SK-N-SH (cell line): ENCODE results near the gene CDK5RAP2. TPM values are rescaled to one million over a fixed set of nuclear protein-coding genes. Genes with fewer than 3 reads are reported as not detected.

Experiments
- CTCF ChIA-PET: fragments of 300-600, 350-600 bp; formaldehyde crosslinking; extraction: SDS; loops from one replicate; lab custom pipeline; 2021; lab: Yijun Ruan, JAX
- POLR2A ChIA-PET: fragments of 350-600 bp; sonication (Branson Sonifier 250); formaldehyde crosslinking; extraction: SDS; loops from one replicate; lab custom pipeline; 2020; ENCODE audit warnings: antibody characterized with exemption, inconsistent platforms; lab: Yijun Ruan, JAX
- DNase-seq: peaks from one replicate; pipeline ENCODE4 v3.0.0; 2012
- H2AFZ ChIP-seq: fragments of 200-600 bp; sonication (generic); 2 replicates; pipeline ENCODE4 v1.8.1; 2016; ENCODE audit warnings: antibody characterized with exemption, mild to moderate bottlenecking, low read depth
- H3F3A ChIP-seq: fragments of 200-600 bp; sonication (generic); replicated peaks from 2 replicates; pipeline ENCODE3; 2016; ENCODE audit warnings: antibody characterized with exemption, mild to moderate bottlenecking; ENCODE audit not compliant: insufficient read depth
- H3K27ac ChIP-seq, 2 experiments: fragments of 200-500 bp in 1 of 2; fragments of 200-600 bp in 1 of 2; sonication (Bioruptor generic) in 1 of 2; sonication (generic), shearing (Covaris generic) in 1 of 2; 2 replicates each; pipeline versions ENCODE4 v1.5.1 to v1.6.1; 2014 to 2016; ENCODE audit warnings: low read depth in 2 of 2, inconsistent platforms in 1 of 2, low read length in 1 of 2, mild to moderate bottlenecking in 1 of 2, mixed read lengths in 1 of 2
- H3K27me3 ChIP-seq: fragments of 200-600 bp; sonication (generic), shearing (Covaris generic); 2 replicates; pipeline ENCODE4 v1.6.1; 2016; ENCODE audit warnings: mixed run types; ENCODE audit not compliant: insufficient read depth
- H3K36me3 ChIP-seq, 2 experiments: fragments of 200-500 bp in 1 of 2; fragments of 200-600 bp in 1 of 2; sonication (Bioruptor generic) in 1 of 2; sonication (generic) in 1 of 2; replicated peaks in 1 of 2; 2 replicates each; pipeline versions ENCODE3 to v1.5.1; 2014 to 2016; ENCODE audit warnings: low read length in 1 of 2, mild to moderate bottlenecking in 1 of 2; ENCODE audit not compliant: insufficient read depth in 2 of 2, control insufficient read depth in 1 of 2
- H3K4me1 ChIP-seq, 2 experiments: fragments of 200-500 bp in 1 of 2; fragments of 200-600 bp in 1 of 2; sonication (Bioruptor generic) in 1 of 2; sonication (generic), shearing (Covaris generic) in 1 of 2; 2 replicates each; pipeline versions ENCODE4 v1.5.1 to v1.6.1; 2014 to 2016; ENCODE audit warnings: low read depth in 1 of 2, low read length in 1 of 2, mixed run types in 1 of 2; ENCODE audit not compliant: insufficient read depth in 2 of 2, control insufficient read depth in 1 of 2
- H3K4me2 ChIP-seq: fragments of 200-600 bp; sonication (generic), shearing (Covaris generic); 2 replicates; pipeline ENCODE4 v1.6.1; 2017; ENCODE audit warnings: mixed run types
- H3K4me3 ChIP-seq, 2 experiments: fragments of 200-500 bp in 1 of 2; fragments of 200-600 bp in 1 of 2; sonication (Bioruptor generic) in 1 of 2; sonication (generic), shearing (Covaris generic) in 1 of 2; 2 replicates each; pipeline versions ENCODE4 v1.5.1 to v1.8.1; 2014 to 2016; ENCODE audit warnings: low read depth in 2 of 2, inconsistent platforms in 1 of 2, low read length in 1 of 2, mild to moderate bottlenecking in 1 of 2, mixed read lengths in 1 of 2, moderate library complexity in 1 of 2
- H3K79me2 ChIP-seq: fragments of 200-600 bp; sonication (generic); 2 replicates; pipeline ENCODE4 v1.8.1; 2017; ENCODE audit warnings: mild to moderate bottlenecking; ENCODE audit not compliant: insufficient read depth
- H3K9ac ChIP-seq: fragments of 200-600 bp; sonication (generic); 2 replicates; pipeline ENCODE4 v1.6.1; 2017; ENCODE audit warnings: mixed run types
- H3K9me2 ChIP-seq: fragments of 200-600 bp; sonication (generic); 2 replicates; pipeline ENCODE4 v1.6.1; 2017; ENCODE audit warnings: mixed run types
- H3K9me3 ChIP-seq: fragments of 200-600 bp; sonication (generic); 2 replicates; pipeline ENCODE4 v1.6.1; 2017; ENCODE audit warnings: mixed run types, mild to moderate bottlenecking, moderate library complexity
- H4K20me1 ChIP-seq: fragments of 200-600 bp; sonication (generic); 2 replicates; pipeline ENCODE4 v1.6.1; 2017; ENCODE audit warnings: mild to moderate bottlenecking, mixed run types; ENCODE audit not compliant: insufficient read depth
- CTCF ChIP-seq: fragments of 200-600 bp; sonication (generic); IDR thresholded peaks from 2 replicates; pipeline ENCODE4 v1.6.1; 2017; ENCODE audit warnings: antibody characterized with exemption, mild to moderate bottlenecking, moderate library complexity
- FOSL2 ChIP-seq: IDR thresholded peaks from 2 replicates; pipeline ENCODE4 v1.4.0; 2012; ENCODE audit warnings: low read depth, mild to moderate bottlenecking, moderate library complexity, borderline replicate concordance
- GABPA ChIP-seq: IDR thresholded peaks from 2 replicates; pipeline ENCODE4 v1.4.0; 2012; ENCODE audit warnings: low read depth, mild to moderate bottlenecking
- MEF2A ChIP-seq: IDR thresholded peaks from 2 replicates; pipeline ENCODE4 v1.4.0; 2012; ENCODE audit warnings: low read depth, borderline replicate concordance
- NFIC ChIP-seq: IDR thresholded peaks from 2 replicates; pipeline ENCODE4 v1.4.0; 2012; ENCODE audit warnings: borderline replicate concordance
- PBX3 ChIP-seq: IDR thresholded peaks from 2 replicates; pipeline ENCODE4; 2012
- POLR2AphosphoS5 ChIP-seq: IDR thresholded peaks from 2 replicates; pipeline ENCODE4 v1.6.1; 2012; ENCODE audit warnings: low read depth, low read length
- RAD21 ChIP-seq: IDR thresholded peaks from 2 replicates; pipeline ENCODE4 v1.6.1; 2012; ENCODE audit warnings: mild to moderate bottlenecking, low read length
- RFX5 ChIP-seq: IDR thresholded peaks from 2 replicates; pipeline ENCODE4 v1.6.1; 2012; ENCODE audit warnings: mild to moderate bottlenecking, improper control_type of control experiment, low read length
- RXRA ChIP-seq: IDR thresholded peaks from 2 replicates; pipeline ENCODE4 v1.4.0; 2012; ENCODE audit warnings: low read depth, mild to moderate bottlenecking, borderline replicate concordance
- SIN3A ChIP-seq: IDR thresholded peaks from 2 replicates; pipeline ENCODE4 v1.6.1; 2012; ENCODE audit warnings: low read depth, mild to moderate bottlenecking, low read length, moderate library complexity, borderline replicate concordance
- SMC3 ChIP-seq: IDR thresholded peaks from 2 replicates; pipeline ENCODE4 v1.6.1; 2012; ENCODE audit warnings: low read depth, low read length, improper control_type of control experiment
- TEAD4 ChIP-seq: IDR thresholded peaks from 2 replicates; pipeline ENCODE4 v1.4.0; 2012; ENCODE audit warnings: mild to moderate bottlenecking, borderline replicate concordance; ENCODE audit not compliant: insufficient read depth
- ZBTB33 ChIP-seq: IDR thresholded peaks from 2 replicates; pipeline ENCODE4 v1.4.0; 2012; ENCODE audit warnings: low read depth, borderline replicate concordance
- WGBS: methylation state at CpG from one replicate; pipeline ENCODE4 v1.1.6; 2017; ENCODE audit warnings: low lambda C conversion rate; 5-methylcytosine and 5-hydroxymethylcytosine counted together
- polyA plus RNA-seq, 3 experiments: library from polyadenylated mRNA; depleted of rRNA; stranded (reverse); fragments of >200 nt; gene quantifications; 2 replicates each; pipeline ENCODE4 v1.2.3, GENCODE V29; 2012

CDK5RAP2 gene
- polyA plus RNA-seq, 1 of the 3 experiments (the other 2 are of a cell fraction), result 20.7 TPM

GRCh38 chr9:120442308-120442995 is 137.5 kb downstream of the CDK5RAP2 start:
- peak overlapping the region; percentile 4; the same call in 1 of the 2 replicates for H3K4me2 ChIP-seq
- no peaks in the 10 kb centered on the region for H3K9me3 ChIP-seq
- 0 out of 2 replicates have a peak overlapping the region, but pooled peaks have one; percentile 16 for H3K9ac ChIP-seq
- CTCF ChIA-PET, result no interaction called here
- H2AFZ ChIP-seq, result no peak overlapping the region
- H3K27me3 ChIP-seq, result no peaks in the 10 kb centered on the region
- TF ChIP-seq RFX5 (no peak), FOSL2 (no peak), SIN3A (no peak), MEF2A (no peak), RAD21 (no peak), TEAD4 (no peak), NFIC (no peak), ZBTB33 (no peak), SMC3 (no peak), PBX3 (no peak), CTCF (no peak), GABPA (no peak), POLR2AphosphoS5 (no peak), RXRA (no peak)
- H3K36me3 ChIP-seq, result peaks cover 23 to 59% of the 10 kb centered on the region in 2 experiments
- no peaks in the 10 kb centered on the region for H4K20me1 ChIP-seq
- H3K9me2 ChIP-seq, result no peaks in the 10 kb centered on the region
- H3F3A ChIP-seq, result peaks cover 12% of the 10 kb centered on the region
- H3K4me3 ChIP-seq, result no peak overlapping the region
- H3K27ac ChIP-seq, result peak overlapping the region in 1 of 2 experiments; percentile 55; a peak in 2 of 4 replicates
- DNase-seq, result no peak
- 93% methylated on average over 6 of the region's 6 CpGs for WGBS
- H3K79me2 ChIP-seq, result no peaks in the 10 kb centered on the region
- H3K4me1 ChIP-seq, result peaks cover 0 to 22% of the 10 kb centered on the region in 2 experiments; a peak in 1 of 4 replicates
- POLR2A ChIA-PET, result no interaction called here
